Panc1 (cell line): ENCODE results near the gene SERPINA3. TPM values are rescaled to one million over a fixed set of nuclear protein-coding genes. Genes with fewer than 3 reads are reported as not detected.

Source experiments
- ATAC-seq: fragments of 200-7000 bp; cut with Tn5 transposase; 2 replicates; pipeline ENCODE4 v1.9.1; 2020; ENCODE audit warnings: mild to moderate bottlenecking, moderate library complexity
- BruUV-seq: library from RNA; stranded (reverse); fragments of 400-500 nt; replicated peaks from 2 replicates; lab custom pipeline; 2021; lab: Mats Ljungman, UMichigan
- CTCF ChIA-PET: fragments of 300-600 bp; sonication (Branson Sonifier 250); formaldehyde crosslinking; loops from one replicate; lab custom pipeline; 2022; ENCODE audit warnings: antibody characterized with exemption; lab: Charles Lee
- POLR2A ChIA-PET: fragments of 300-600 bp; sonication (Branson Sonifier 250); formaldehyde crosslinking; loops from one replicate; lab custom pipeline; 2022; ENCODE audit warnings: antibody characterized with exemption; lab: Charles Lee
- DNase-seq: peaks from one replicate; pipeline ENCODE4 v3.0.0-alpha.2; 2010; ENCODE audit warnings: low read depth, low spot score
- H3K27ac ChIP-seq: 2 replicates; pipeline ENCODE4 v1.5.1; 2011; ENCODE audit warnings: mild to moderate bottlenecking, low read length, inconsistent platforms
- H3K27me3 ChIP-seq: fragments of 200-500 bp; sonication (Bioruptor generic); 2 replicates; pipeline ENCODE4 v1.6.0; 2014; ENCODE audit warnings: low read length, inconsistent platforms; ENCODE audit not compliant: control insufficient read depth, insufficient read depth
- H3K36me3 ChIP-seq: fragments of 200-500 bp; sonication (Bioruptor generic); 2 replicates; pipeline ENCODE4 v1.5.1; 2014; ENCODE audit warnings: inconsistent platforms, mild to moderate bottlenecking, low read length, moderate library complexity; ENCODE audit not compliant: control insufficient read depth, insufficient read depth
- H3K4me1 ChIP-seq: 2 replicates; pipeline ENCODE4 v1.5.1; 2011; ENCODE audit warnings: inconsistent platforms, mild to moderate bottlenecking, low read length, moderate library complexity; ENCODE audit not compliant: control insufficient read depth, insufficient read depth
- H3K4me3 ChIP-seq, 2 experiments: 2 replicates each; pipeline ENCODE4 v1.5.1; 2011 to 2012; ENCODE audit warnings: low read depth in 2 of 2, low read length in 2 of 2, mild to moderate bottlenecking in 2 of 2, inconsistent platforms in 1 of 2, moderate library complexity in 1 of 2
- H3K9me3 ChIP-seq: fragments of 200-500 bp; sonication (Bioruptor generic); 2 replicates; pipeline ENCODE4 v1.5.1; 2014; ENCODE audit warnings: low read depth, mild to moderate bottlenecking, inconsistent platforms, low read length, moderate library complexity; ENCODE audit not compliant: control insufficient read depth, insufficient read depth
- CTCF ChIP-seq: fragments of 450-650 bp; IDR thresholded peaks from 2 replicates; pipeline ENCODE4 v1.5.1; 2017; ENCODE audit warnings: mild to moderate bottlenecking
- POLR2AphosphoS5 ChIP-seq: IDR thresholded peaks from 2 replicates; pipeline ENCODE4 v1.6.1; 2012; ENCODE audit warnings: mild to moderate bottlenecking, low read depth, low read length, moderate library complexity
- REST ChIP-seq, 2 experiments: IDR thresholded peaks; 2 replicates each; pipeline ENCODE4 v1.6.1; 2011 to 2012; ENCODE audit warnings: low read depth in 2 of 2, control low read depth in 1 of 2, low read length in 1 of 2, mild to moderate bottlenecking in 1 of 2, moderate library complexity in 1 of 2; ENCODE audit not compliant: insufficient read depth in 1 of 2
- SIN3A ChIP-seq: IDR thresholded peaks from 2 replicates; pipeline ENCODE4 v1.6.1; 2012; ENCODE audit warnings: low read depth, mild to moderate bottlenecking, low read length, moderate library complexity, borderline replicate concordance; ENCODE audit not compliant: insufficient read depth
- TCF7L2 ChIP-seq: IDR thresholded peaks from 2 replicates; pipeline ENCODE4 v1.6.1; 2011; ENCODE audit warnings: mild to moderate bottlenecking, low read depth, low read length, inconsistent platforms
- in situ Hi-C: cut with HindIII; loops from 2 replicates; pipeline ENCODE4 v1.10.0; 2016; ENCODE audit warnings: low sequenced_read_pairs, low pct_unique_long_range_greater_than_20kb
- intact Hi-C: fragments of 100-400 bp; cut with micrococcal nuclease; formaldehyde crosslinking; loops from one replicate; pipeline ENCODE4 v1.10.0; 2022; ENCODE audit not compliant: unreplicated experiment
- total RNA-seq: library from RNA; stranded (reverse); gene quantifications from one replicate; pipeline ENCODE4 v1.2.1, GENCODE V29; 2021; ENCODE audit not compliant: unreplicated experiment

Gene SERPINA3
- total RNA-seq, 1 experiment from 2014 or later, result 5.7 TPM

- CTCF ChIA-PET, result no interaction called here
- TF ChIP-seq TCF7L2 (no peak), SIN3A (no peak)
- Histone ChIP-seq H3K27ac (no peak overlapping the region), H3K4me1 (no peaks in the 10 kb centered on the region), H3K36me3 (no peaks in the 10 kb centered on the region), H3K27me3 (no peaks in the 10 kb centered on the region), H3K4me3 (no peak overlapping the region), H3K9me3 (no peaks in the 10 kb centered on the region)
- POLR2A ChIA-PET, result no interaction called here
- ATAC-seq, result no peak
- intact Hi-C loops, result no loop called here
- no TSS peak for BruUV-seq
- no peak for DNase-seq
- in situ Hi-C loops, result no loop called here
These were observed 31.9 kb downstream of the SERPINA3 start for GRCh38 chr14:94644102-94644535.

- ChIA-PET POLR2A (no interaction called here), CTCF (no interaction called here)
- H3K4me3 ChIP-seq, result no peak overlapping the region
- DNase-seq, result no peak
- no peak overlapping the region for H3K27ac ChIP-seq
- H3K4me1 ChIP-seq, result no peaks in the 10 kb centered on the region
- BruUV-seq, result no TSS peak
- TF ChIP-seq CTCF (no peak), POLR2AphosphoS5 (no peak), SIN3A (no peak), TCF7L2 (no peak), REST (IDR thresholded peaks at IDR 0.05; ENCODE audit: insufficient read depth in 1 of 2, low read depth in 2 of 2, low read length in 1 of 2) (no peak)
- H3K27me3 ChIP-seq, result no peaks in the 10 kb centered on the region
- ATAC-seq, result no peak
- in situ Hi-C loops (no loop called here), intact Hi-C loops (no loop called here)
- H3K36me3 ChIP-seq, result no peaks in the 10 kb centered on the region
- H3K9me3 ChIP-seq, result no peaks in the 10 kb centered on the region
These were observed 33.9 kb downstream of the SERPINA3 start for GRCh38 chr14:94646066-94646465.

- Histone ChIP-seq H3K9me3 (no peaks in the 10 kb centered on the region), H3K4me3 (no peak overlapping the region), H3K27ac (no peak overlapping the region), H3K27me3 (no peaks in the 10 kb centered on the region), H3K4me1 (no peaks in the 10 kb centered on the region), H3K36me3 (no peaks in the 10 kb centered on the region)
- in situ Hi-C loops (no loop called here), intact Hi-C loops (no loop called here)
- BruUV-seq, result no TSS peak
- DNase-seq (no peak), ATAC-seq (no peak)
- ChIA-PET POLR2A (no interaction called here), CTCF (no interaction called here)
- no peak for TF ChIP-seq TCF7L2
- no peak for TF ChIP-seq REST (IDR thresholded peaks at IDR 0.05; ENCODE audit: insufficient read depth in 1 of 2, low read depth in 2 of 2, low read length in 1 of 2)
- TF ChIP-seq POLR2AphosphoS5, result no peak
- no peak for TF ChIP-seq SIN3A
- TF ChIP-seq CTCF, result no peak
These were observed 34.3 kb downstream of the SERPINA3 start for GRCh38 chr14:94646481-94646880.
